Left colon (tissue), 2 donors: ENCODE results near the gene KRT13. TPM values are rescaled to one million over a fixed set of nuclear protein-coding genes. Genes with fewer than 3 reads are reported as not detected.
"Not testable (repeated sequence)": the region's sequence is repeated elsewhere in the genome, so short reads cannot be mapped to it uniquely, and the experiment has no call there.

Experiments
- ATAC-seq: fragments of 200-7000 bp; cut with Tn5 transposase; one replicate; pipeline ENCODE4 v1.9.1; 2020; ENCODE audit warnings: mild to moderate bottlenecking, moderate library complexity
- DNase-seq, 2 donors: peaks; one replicate each; pipeline ENCODE4 v3.0.0-alpha.2; 2020
- intact Hi-C, 2 donors: fragments of 100-400 bp; cut with DNase I in 1 of 2; cut with micrococcal nuclease in 1 of 2; formaldehyde crosslinking; loops; one replicate each; pipeline versions ENCODE4 v1.11.2 to v1.14.0; 2022; cut with DNase I, micrococcal nuclease
- long read RNA-seq: library from polyadenylated mRNA; unstranded; transcript quantifications from one replicate; pipeline ENCODE4 v2.0.0, GENCODE V29; 2021
- total RNA-seq, 2 donors: library from RNA; stranded (reverse); fragmentation: NEBNext Ultra II Directional; extraction: Animal tissue kit (Norgen Biotek cat#: 25700); gene quantifications; one replicate each; pipeline ENCODE4 v1.2.1, GENCODE V29; 2021
- donor health status: DM: no; HTN: no; CAD: no.
- donor health status: DM: yes; HTN: yes; CAD: no.

The KRT13 gene
- total RNA-seq, result under 1 TPM in 1 of 2 donors, not detected in 1; 0.82 TPM
- long read RNA-seq, result 0 reads

- intact Hi-C loops, result no loop called here
- DNase-seq (no peak), ATAC-seq (no peak)
Measured at GRCh38 chr17:41505007-41505808, at the start of gene KRT13. KRT13 (minus strand) TSS chr17:41505612; CDS start chr17:41505550, 62 bp downstream.

- ATAC-seq (no peak), DNase-seq (no peak)
- intact Hi-C loops, result loop anchor here in 1 of 2 donors (10.0 kb wide), 1 partner anchor 91 kb away; no protein-coding TSS in a partner anchor
Measured at GRCh38 chr17:41553987-41554680, 48.7 kb upstream of the KRT13 start.

GRCh38 chr17:41553176-41553575 is 47.8 kb upstream of the KRT13 start:
- DNase-seq (no peak), ATAC-seq (no peak)
- intact Hi-C loops, result loop anchor here in 1 of 2 donors (10.0 kb wide), 1 partner anchor 92 kb away; no protein-coding TSS in a partner anchor

- DNase-seq (no peak), ATAC-seq (no peak)
- intact Hi-C loops, result loop anchor here in 1 of 2 donors (10.0 kb wide), 1 partner anchor 92 kb away; no protein-coding TSS in a partner anchor
Measured at GRCh38 chr17:41552455-41552854, 47.0 kb upstream of the KRT13 start.

GRCh38 chr17:41551365-41551764 is 46.0 kb upstream of the KRT13 start:
- no peak for DNase-seq
- ATAC-seq, result no peak
- intact Hi-C loops, result loop anchor here in 1 of 2 donors (10.0 kb wide), 1 partner anchor 93 kb away; no protein-coding TSS in a partner anchor

GRCh38 chr17:41549596-41550039 is 44.2 kb upstream of the KRT13 start:
- intact Hi-C loops, result loop anchor here (5.0 to 10.0 kb wide), 3 partner anchors 95 to 645 kb away; no protein-coding TSS in a partner anchor
- ATAC-seq (peak; percentile 65), DNase-seq (peak; percentile 71 to 82)

GRCh38 chr17:41548844-41549595 is 43.6 kb upstream of the KRT13 start:
- ATAC-seq (peak; percentile 69), DNase-seq (peak; percentile 87 to 94)
- intact Hi-C loops, result loop anchor here in 1 of 2 donors (5.0 to 10.0 kb wide), 2 partner anchors 98 to 644 kb away; no protein-coding TSS in a partner anchor

GRCh38 chr17:41547921-41548843 is 42.8 kb upstream of the KRT13 start:
- ATAC-seq (peak; percentile 57), DNase-seq (peak; percentile 75 to 83)
- intact Hi-C loops, result loop anchor here in 1 of 2 donors (5.0 to 10.0 kb wide), 2 partner anchors 99 to 643 kb away; no protein-coding TSS in a partner anchor

GRCh38 chr17:41547378-41547841 is 42.0 kb upstream of the KRT13 start:
- ATAC-seq, result peak; percentile 10
- intact Hi-C loops, result loop anchor here in 1 of 2 donors (5.0 to 10.0 kb wide), 2 partner anchors 100 to 643 kb away; no protein-coding TSS in a partner anchor
- peak in 1 of 2 donors; percentile 54 for DNase-seq

- DNase-seq (no peak), ATAC-seq (no peak)
- intact Hi-C loops, result loop anchor here in 1 of 2 donors (5.0 to 10.0 kb wide), 2 partner anchors 100 to 642 kb away; no protein-coding TSS in a partner anchor
Measured at GRCh38 chr17:41546819-41547218, 41.4 kb upstream of the KRT13 start.

- ATAC-seq (no peak), DNase-seq (no peak)
- intact Hi-C loops, result loop anchor here in 1 of 2 donors (5.0 to 10.0 kb wide), 2 partner anchors 101 to 641 kb away; no protein-coding TSS in a partner anchor
Measured at GRCh38 chr17:41545829-41546410, 40.5 kb upstream of the KRT13 start.

- no peak for DNase-seq
- intact Hi-C loops, result loop anchor here in 1 of 2 donors (5.0 to 10.0 kb wide), 2 partner anchors 102 to 640 kb away; no protein-coding TSS in a partner anchor
- no peak for ATAC-seq
Measured at GRCh38 chr17:41544935-41545334, 39.5 kb upstream of the KRT13 start.

GRCh38 chr17:41544491-41544892 is 39.1 kb upstream of the KRT13 start:
- peak; percentile 63 for ATAC-seq
- peak; percentile 60 to 79 for DNase-seq
- intact Hi-C loops, result loop anchor here in 1 of 2 donors (10.0 kb wide), 1 partner anchor 640 kb away; no protein-coding TSS in a partner anchor

- intact Hi-C loops, result loop anchor here in 1 of 2 donors (10.0 kb wide), 1 partner anchor 638 kb away; no protein-coding TSS in a partner anchor
- DNase-seq, ATAC-seq: not testable (repeated sequence)
Measured at GRCh38 chr17:41542786-41543185, 37.4 kb upstream of the KRT13 start.

GRCh38 chr17:41542357-41542756 is 36.9 kb upstream of the KRT13 start:
- DNase-seq (no peak), ATAC-seq (peak; percentile 48)
- intact Hi-C loops, result loop anchor here in 1 of 2 donors (10.0 kb wide), 1 partner anchor 638 kb away; no protein-coding TSS in a partner anchor

GRCh38 chr17:41540921-41541625 is 35.7 kb upstream of the KRT13 start:
- ATAC-seq (no peak), DNase-seq (peak in 1 of 2 donors; percentile 28)
- intact Hi-C loops, result loop anchor here in 1 of 2 donors (10.0 kb wide), 1 partner anchor 636 kb away; no protein-coding TSS in a partner anchor
